ENCODE data around the gene CSF1R. TPM values are rescaled to one million over a fixed set of nuclear protein-coding genes. Genes with fewer than 3 reads are reported as not detected.

CSF1R gene
- total and polyA plus RNA-seq, 2 of the 8 experiments (the other 6 are each of a cell fraction or from before 2014, with no cell fraction given): 0.12 TPM; not detected in 1

- H3K9me3 ChIP-seq (ENCODE audit: insufficient read depth in 2 of 2, low read depth in 1 of 2, low read length in 1 of 2): no peaks in the 10 kb centered on the region
- no peak overlapping the region for H4K91ac ChIP-seq (replicated peaks; ENCODE audit: insufficient read length, low read length)
- H4K20me1 ChIP-seq (replicated peaks in 1 of 2; ENCODE audit: control insufficient read depth in 1 of 2, insufficient read depth in 2 of 2, low read length in 2 of 2): peaks cover 0 to 4% of the 10 kb centered on the region in 2 experiments
- H2BK120ac ChIP-seq (replicated peaks; ENCODE audit: low read depth, low read length): no peak overlapping the region
- no peak overlapping the region for H3K4me2 ChIP-seq (ENCODE audit: insufficient read depth in 1 of 2, low read depth in 2 of 2, low read length in 2 of 2)
- peaks cover 0 to 5% (median 3%) of the 10 kb centered on the region in 4 experiments; a peak in 3 of 7 replicates for H3K27me3 ChIP-seq (replicated peaks in 1 of 4; ENCODE audit: control insufficient read depth in 3 of 4, extremely low read depth in 1 of 4, insufficient read depth in 3 of 4, low read length in 3 of 4)
- peak overlapping the region; percentile 75 for H2AK5ac ChIP-seq (ENCODE audit: low read depth, low read length)
- peak overlapping the region; percentile 75; the same call in 1 of the 2 replicates for H2BK12ac ChIP-seq (ENCODE audit: low read depth, low read length)
- H2BK5ac ChIP-seq (ENCODE audit: low read depth, low read length): peak overlapping the region; percentile 44; the same call in 1 of the 2 replicates
- H3K4me3 ChIP-seq (ENCODE audit: extremely low read depth in 1 of 4, insufficient read depth in 2 of 4, low read depth in 3 of 4, low read length in 4 of 4): no peak overlapping the region
- no peak overlapping the region for H2AFZ ChIP-seq (ENCODE audit: low read length)
- H3K14ac ChIP-seq (ENCODE audit: insufficient read length): no peak overlapping the region
- no peaks in the 10 kb centered on the region for H3K36me3 ChIP-seq (ENCODE audit: control insufficient read depth in 2 of 4, insufficient read depth in 4 of 4, low read length in 3 of 4)
- H3K23ac ChIP-seq (ENCODE audit: insufficient read length): no peak overlapping the region
- FAIRE-seq (no peak), DNase-seq (ENCODE audit: low read depth in 1 of 2, low spot score in 2 of 2) (no peak)
- no peaks in the 10 kb centered on the region for H3K23me2 ChIP-seq (ENCODE audit: low read depth, low read length)
- H4K5ac ChIP-seq (ENCODE audit: insufficient read length, low read depth, low read length): no peak overlapping the region
- no peak overlapping the region for H3K27ac ChIP-seq (ENCODE audit: low read depth, low read length)
- CTCF ChIA-PET (ENCODE audit: partially characterized antibody): interaction anchor here (0.5 to 13.1 kb wide), 17 partner anchors 10 to 219 kb away, joined by 3 to 188 read pairs (median 4); partner anchors contain the start of gene PDGFRB
- peak overlapping the region; percentile 10 for H3K4ac ChIP-seq (replicated peaks; ENCODE audit: insufficient read length, low read depth, low read length)
- H2BK15ac ChIP-seq (ENCODE audit: low read length): no peak overlapping the region
- H3K56ac ChIP-seq (replicated peaks; ENCODE audit: insufficient read length, low read depth, low read length): no peak overlapping the region
- no peaks in the 10 kb centered on the region for H3K79me1 ChIP-seq (ENCODE audit: low read depth, low read length)
- H3K9ac ChIP-seq (replicated peaks in 1 of 4; ENCODE audit: extremely low read depth in 1 of 4, low read depth in 3 of 4, low read length in 3 of 4): no peak overlapping the region; a peak in 1 of 7 replicates
- H3K18ac ChIP-seq (ENCODE audit: extremely low read depth, low read length): peak overlapping the region; percentile 48; the same call in 1 of the 2 replicates
- no peaks in the 10 kb centered on the region for H3K79me2 ChIP-seq (ENCODE audit: control insufficient read depth in 1 of 2, insufficient read depth in 2 of 2, low read length in 2 of 2)
- peaks cover 5 to 35% (median 28%) of the 10 kb centered on the region in 4 experiments for H3K4me1 ChIP-seq (replicated peaks in 1 of 4; ENCODE audit: control insufficient read depth in 3 of 4, insufficient read depth in 4 of 4, low read length in 3 of 4)
- POLR2A ChIA-PET (ENCODE audit: partially characterized antibody): interaction anchor here (0.6 to 1.5 kb wide), 3 partner anchors 20 to 307 kb away, joined by 3 to 4 read pairs (median 3); partner anchors contain the start of gene PDGFRB
- no peak overlapping the region for H2BK20ac ChIP-seq (ENCODE audit: low read length)
- WGBS, 2 experiments (ENCODE audit: extremely low coverage in 1 of 2, insufficient coverage in 1 of 2, insufficient read length in 1 of 2, insufficient replicate concordance in 2 of 2, low coverage in 1 of 2, low lambda C conversion rate in 2 of 2, missing lambda C conversion rate in 1 of 2): 88% methylated on average over 21 of the region's 21 CpGs; no CpG with 5 or more reads in 1 of the 2 experiments
- H4K8ac ChIP-seq (ENCODE audit: extremely low read depth, insufficient read depth, low read length): no peak overlapping the region
- TF ChIP-seq SIRT6 (IDR thresholded peaks at IDR 0.05; ENCODE audit: low read length) (no peak), CTBP2 (IDR thresholded peaks at IDR 0.05; ENCODE audit: borderline replicate concordance, insufficient read depth, insufficient read length, low read length) (no peak), KDM1A (IDR thresholded peaks at IDR 0.05; ENCODE audit: borderline replicate concordance, low read length) (no peak), RXRA (IDR thresholded peaks at IDR 0.05; ENCODE audit: insufficient read depth, low read depth, low read length) (no peak), CBX8 (IDR thresholded peaks at IDR 0.05; ENCODE audit: borderline replicate concordance, low read depth, low read length) (no peak), RBBP5 (IDR thresholded peaks at IDR 0.05; ENCODE audit: borderline replicate concordance, low read depth, low read length) (no peak), CEBPB (IDR thresholded peaks at IDR 0.05; ENCODE audit: low read depth, low read length) (no peak), YY1 (IDR thresholded peaks at IDR 0.05; ENCODE audit: low read depth, low read length) (no peak), CBX5 (IDR thresholded peaks at IDR 0.05; ENCODE audit: low read depth, low read length) (no peak), TBP (IDR thresholded peaks at IDR 0.05; ENCODE audit: low read depth, low read length) (no peak), HDAC6 (IDR thresholded peaks at IDR 0.05; ENCODE audit: low read depth, low read length) (no peak), SUZ12 (IDR thresholded peaks at IDR 0.05; ENCODE audit: low read length) (no peak)
Observed at GRCh38 chr5:150135557-150136304, 49.4 kb upstream of the CSF1R start.
